PC-9 (cell line): ENCODE results near the gene RPS3.

Experiments
- EZH2 ChIP-seq: fragments of 200-600 bp; sonication (generic); IDR thresholded peaks from 2 replicates; pipeline ENCODE4 v1.8.0; 2017; ENCODE audit warnings: antibody characterized with exemption, low read depth
- TF ChIP-seq, protein P1 (sequence below): fragments of 200-600 bp; sonication (generic); conservative IDR thresholded peaks from 2 replicates; pipeline ENCODE4 v1.6.1; 2017; ENCODE audit warnings: mixed run types, antibody characterized with exemption, mild to moderate bottlenecking, moderate library complexity

DNA sequence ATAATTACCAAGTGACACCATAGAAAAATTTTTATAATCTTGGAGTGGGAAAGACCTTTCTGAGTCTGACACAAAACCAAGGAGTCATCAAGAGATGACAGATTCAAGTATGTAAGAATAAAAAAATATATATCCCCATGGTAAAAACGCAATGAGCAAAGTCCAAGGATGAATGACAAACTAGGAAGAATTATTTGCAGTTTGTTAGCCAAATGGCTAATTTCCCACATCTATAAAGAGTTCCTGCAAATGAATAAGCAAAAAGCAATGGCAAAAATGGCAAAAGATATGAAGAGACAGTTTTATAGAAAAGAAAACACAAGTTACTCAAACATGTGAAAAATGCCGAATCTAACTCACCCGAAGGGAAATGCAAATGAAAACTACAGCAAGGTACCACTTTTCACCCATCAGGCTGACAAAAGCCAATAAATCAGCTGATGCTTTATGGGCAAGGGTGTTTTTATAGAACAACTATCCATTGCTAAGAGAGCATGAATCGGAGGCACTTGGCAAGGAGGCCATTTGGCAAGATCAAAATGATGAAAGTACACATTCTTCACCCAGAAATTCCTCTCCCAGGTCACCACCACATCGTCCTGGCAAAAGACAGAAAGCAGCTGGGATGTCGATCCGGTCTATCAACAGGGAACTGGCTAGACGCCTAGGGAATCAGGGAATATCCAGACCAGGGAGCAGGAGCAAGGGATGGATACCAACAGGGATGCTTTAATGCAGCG, 54.8 kb downstream of the RPS3 start:
- TF ChIP-seq, protein P1, sequence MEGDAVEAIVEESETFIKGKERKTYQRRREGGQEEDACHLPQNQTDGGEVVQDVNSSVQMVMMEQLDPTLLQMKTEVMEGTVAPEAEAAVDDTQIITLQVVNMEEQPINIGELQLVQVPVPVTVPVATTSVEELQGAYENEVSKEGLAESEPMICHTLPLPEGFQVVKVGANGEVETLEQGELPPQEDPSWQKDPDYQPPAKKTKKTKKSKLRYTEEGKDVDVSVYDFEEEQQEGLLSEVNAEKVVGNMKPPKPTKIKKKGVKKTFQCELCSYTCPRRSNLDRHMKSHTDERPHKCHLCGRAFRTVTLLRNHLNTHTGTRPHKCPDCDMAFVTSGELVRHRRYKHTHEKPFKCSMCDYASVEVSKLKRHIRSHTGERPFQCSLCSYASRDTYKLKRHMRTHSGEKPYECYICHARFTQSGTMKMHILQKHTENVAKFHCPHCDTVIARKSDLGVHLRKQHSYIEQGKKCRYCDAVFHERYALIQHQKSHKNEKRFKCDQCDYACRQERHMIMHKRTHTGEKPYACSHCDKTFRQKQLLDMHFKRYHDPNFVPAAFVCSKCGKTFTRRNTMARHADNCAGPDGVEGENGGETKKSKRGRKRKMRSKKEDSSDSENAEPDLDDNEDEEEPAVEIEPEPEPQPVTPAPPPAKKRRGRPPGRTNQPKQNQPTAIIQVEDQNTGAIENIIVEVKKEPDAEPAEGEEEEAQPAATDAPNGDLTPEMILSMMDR = no peak
- TF ChIP-seq EZH2 = no peak
